Measurements from ENCODE around the gene BRIP1.

BRIP1 gene

GRCh38 chr17:61631800-61632199 lies 231.5 kb downstream of the BRIP1 start:
- DNase-seq (ENCODE audit: low spot score), result no peak

All from AG08396 (cell line).